ENCODE results near the gene CCBE1.

- no peak for TF ChIP-seq FOXA1 (IDR thresholded peaks at IDR 0.05)
- TF ChIP-seq SP1 (IDR thresholded peaks at IDR 0.05) = no peak
- TF ChIP-seq FOXM1 (IDR thresholded peaks at IDR 0.05; ENCODE audit: borderline replicate concordance) = no peak
- no peak for TF ChIP-seq ARNT (IDR thresholded peaks at IDR 0.05)
- TF ChIP-seq ELF4 (IDR thresholded peaks at IDR 0.05) = no peak
- TF ChIP-seq SUZ12 (IDR thresholded peaks at IDR 0.05) = no peak
- no peak for TF ChIP-seq NFRKB (IDR thresholded peaks at IDR 0.05)
- no peak for TF ChIP-seq FOXK2 (IDR thresholded peaks at IDR 0.05)
- no peak for TF ChIP-seq BHLHE40 (IDR thresholded peaks at IDR 0.05; ENCODE audit: borderline replicate concordance)
- TF ChIP-seq L3MBTL2 (conservative IDR thresholded peaks at IDR 0.05) = no peak
- no peak for TF ChIP-seq TARDBP (IDR thresholded peaks at IDR 0.05)
Observed at GRCh38 chr18:59478591-59478990, 218.6 kb downstream of the CCBE1 start.

Data from HEK293T (cell line).